ENCODE measurements around the gene TAF7L. TPM values are rescaled to one million over a fixed set of nuclear protein-coding genes. Genes with fewer than 3 reads are reported as not detected.

The TAF7L gene
- total RNA-seq, 1 donor from 2014 or later: 0.31 TPM

Other genes with a start within 250 kb of the TAF7L start
- 12.2 TPM for gene TRMT2B, start 239.2 kb downstream of the TAF7L start, total RNA-seq (ENCODE audit: unreplicated experiment)
- 2.6 TPM for gene TMEM35A, start 212.5 kb downstream of the TAF7L start, total RNA-seq (ENCODE audit: unreplicated experiment)
- 10.3 TPM for gene CENPI, start 193.1 kb downstream of the TAF7L start, total RNA-seq (ENCODE audit: unreplicated experiment)
- 1.6 TPM for gene DRP2, start 71.5 kb downstream of the TAF7L start, total RNA-seq (ENCODE audit: unreplicated experiment)
- 12.5 TPM for gene TIMM8A, start 57.4 kb upstream of the TAF7L start, total RNA-seq (ENCODE audit: unreplicated experiment)
- gene BTK, start 94.9 kb upstream of the TAF7L start, total RNA-seq (ENCODE audit: unreplicated experiment): 9.4 TPM
- 225 TPM for gene RPL36A, start 99.7 kb upstream of the TAF7L start, total RNA-seq (ENCODE audit: unreplicated experiment)
- 37.8 TPM for gene GLA, start 116.6 kb upstream of the TAF7L start, total RNA-seq (ENCODE audit: unreplicated experiment)
- 53.2 TPM for gene HNRNPH2, start 116.9 kb upstream of the TAF7L start, total RNA-seq (ENCODE audit: unreplicated experiment)
- 17.9 TPM for gene ARMCX4, start 194.1 kb upstream of the TAF7L start, total RNA-seq (ENCODE audit: unreplicated experiment)

Data from endothelial cell (in vitro differentiated cells).